Activated CD4-positive, CD25-positive, alpha-beta regulatory T cell treated with anti-CD3 and anti-CD28 coated beads, Interleukin-2, amount 50 U/mL, for 24 hours (primary cell): ENCODE measurements around the gene EDN1.

Experiments used
- ATAC-seq, 2 donors: fragments of 150-1000 bp; cut with Tn5 transposase; one replicate each; pipeline ENCODE4 v1.10.0; 2021; ENCODE audit warnings: mild to moderate bottlenecking in 1 of 2, moderate library complexity in 1 of 2

Gene EDN1

DNA sequence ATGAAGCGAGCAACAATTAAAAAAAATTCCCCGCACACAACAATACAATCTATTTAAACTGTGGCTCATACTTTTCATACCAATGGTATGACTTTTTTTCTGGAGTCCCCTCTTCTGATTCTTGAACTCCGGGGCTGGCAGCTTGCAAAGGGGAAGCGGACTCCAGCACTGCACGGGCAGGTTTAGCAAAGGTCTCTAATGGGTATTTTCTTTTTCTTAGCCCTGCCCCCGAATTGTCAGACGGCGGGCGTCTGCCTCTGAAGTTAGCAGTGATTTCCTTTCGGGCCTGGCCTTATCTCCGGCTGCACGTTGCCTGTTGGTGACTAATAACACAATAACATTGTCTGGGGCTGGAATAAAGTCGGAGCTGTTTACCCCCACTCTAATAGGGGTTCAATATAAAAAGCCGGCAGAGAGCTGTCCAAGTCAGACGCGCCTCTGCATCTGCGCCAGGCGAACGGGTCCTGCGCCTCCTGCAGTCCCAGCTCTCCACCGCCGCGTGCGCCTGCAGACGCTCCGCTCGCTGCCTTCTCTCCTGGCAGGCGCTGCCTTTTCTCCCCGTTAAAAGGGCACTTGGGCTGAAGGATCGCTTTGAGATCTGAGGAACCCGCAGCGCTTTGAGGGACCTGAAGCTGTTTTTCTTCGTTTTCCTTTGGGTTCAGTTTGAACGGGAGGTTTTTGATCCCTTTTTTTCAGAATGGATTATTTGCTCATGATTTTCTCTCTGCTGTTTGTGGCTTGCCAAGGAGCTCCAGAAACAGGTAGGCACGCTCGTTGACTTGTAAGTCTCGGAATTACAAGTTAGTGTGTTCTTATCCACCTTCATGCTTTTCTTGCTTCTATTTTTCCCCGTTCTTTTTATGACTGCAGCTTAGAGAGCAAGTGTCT lies at the start of gene EDN1:
EDN1 (plus strand) TSS at position 429 of the 888 bp plus-strand sequence; CDS start at position 698, 269 bp downstream.
- ATAC-seq, result peak; percentile 82 to 87

DNA sequence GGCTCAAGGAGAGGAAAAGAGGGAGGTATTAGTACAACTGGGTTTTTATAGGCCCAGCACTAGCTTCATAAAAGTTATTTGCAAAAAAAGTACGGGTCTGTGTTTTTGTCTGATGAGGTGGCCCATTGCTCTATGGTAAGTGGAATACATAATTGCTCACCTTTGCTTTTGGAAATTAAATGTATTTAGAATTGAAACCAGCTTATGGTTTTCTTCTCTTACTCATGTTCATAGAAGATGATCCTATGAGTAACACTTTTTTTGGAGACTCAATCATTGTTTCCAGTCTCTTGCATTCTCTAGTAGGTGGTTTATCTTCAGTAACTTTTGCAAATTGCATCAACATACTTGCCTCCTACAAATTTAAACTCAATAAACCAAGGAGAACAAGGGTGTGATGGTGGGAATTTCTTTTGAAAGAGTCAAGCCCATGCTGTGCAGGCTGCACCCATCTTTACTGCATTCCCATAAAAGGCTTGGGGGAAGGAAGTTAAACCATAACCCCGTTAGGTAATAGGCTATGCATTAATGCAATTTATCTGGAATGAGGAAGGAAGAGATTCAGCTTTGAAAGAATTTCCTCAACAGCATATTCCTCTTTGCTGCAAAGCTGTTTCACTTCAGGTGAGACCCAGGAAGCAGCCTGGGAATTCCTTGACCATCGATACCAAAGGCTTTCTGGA lies 48.5 kb upstream of the EDN1 start:
- ATAC-seq, result peak; percentile 83

DNA sequence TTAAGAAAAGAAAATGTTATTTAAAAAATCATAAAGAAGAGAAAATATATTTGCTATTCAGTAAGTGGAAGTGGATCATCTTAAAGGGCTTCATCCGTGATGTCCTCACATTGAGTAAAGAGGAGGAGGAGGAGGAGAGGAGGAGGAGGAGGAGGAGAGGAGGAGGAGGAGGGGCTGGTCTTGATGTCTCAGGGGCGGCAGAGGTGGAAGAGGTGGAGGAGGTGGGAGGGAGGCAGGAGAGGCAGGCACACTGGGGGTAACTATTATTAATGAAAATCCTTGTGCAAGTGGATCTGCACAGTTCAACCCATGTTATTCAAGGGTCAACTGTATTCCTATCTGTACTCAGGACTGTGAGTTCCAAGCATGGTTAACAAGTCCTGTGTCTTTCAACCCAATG lies 47.0 kb upstream of the EDN1 start:
- no peak for ATAC-seq

DNA sequence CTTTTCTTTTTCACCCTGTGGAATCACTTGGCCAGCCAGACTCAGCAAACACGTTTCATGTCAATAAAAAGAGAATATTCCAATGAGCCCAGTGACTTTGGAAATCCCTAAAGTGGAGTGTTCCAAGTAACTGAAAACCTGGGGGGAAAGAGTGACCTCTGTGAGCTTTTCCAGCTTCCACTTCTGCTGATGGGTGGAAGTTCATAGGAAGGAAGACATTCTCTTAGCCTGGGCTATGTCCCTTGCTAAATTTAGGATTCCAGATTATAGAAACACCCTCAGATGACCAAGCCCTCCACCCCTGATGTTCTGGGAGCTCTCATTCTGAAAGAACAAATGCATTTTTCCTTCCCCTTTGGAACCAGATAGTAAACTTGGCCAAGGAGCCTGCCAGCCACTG lies 44.8 kb upstream of the EDN1 start:
- ATAC-seq, result no peak

DNA sequence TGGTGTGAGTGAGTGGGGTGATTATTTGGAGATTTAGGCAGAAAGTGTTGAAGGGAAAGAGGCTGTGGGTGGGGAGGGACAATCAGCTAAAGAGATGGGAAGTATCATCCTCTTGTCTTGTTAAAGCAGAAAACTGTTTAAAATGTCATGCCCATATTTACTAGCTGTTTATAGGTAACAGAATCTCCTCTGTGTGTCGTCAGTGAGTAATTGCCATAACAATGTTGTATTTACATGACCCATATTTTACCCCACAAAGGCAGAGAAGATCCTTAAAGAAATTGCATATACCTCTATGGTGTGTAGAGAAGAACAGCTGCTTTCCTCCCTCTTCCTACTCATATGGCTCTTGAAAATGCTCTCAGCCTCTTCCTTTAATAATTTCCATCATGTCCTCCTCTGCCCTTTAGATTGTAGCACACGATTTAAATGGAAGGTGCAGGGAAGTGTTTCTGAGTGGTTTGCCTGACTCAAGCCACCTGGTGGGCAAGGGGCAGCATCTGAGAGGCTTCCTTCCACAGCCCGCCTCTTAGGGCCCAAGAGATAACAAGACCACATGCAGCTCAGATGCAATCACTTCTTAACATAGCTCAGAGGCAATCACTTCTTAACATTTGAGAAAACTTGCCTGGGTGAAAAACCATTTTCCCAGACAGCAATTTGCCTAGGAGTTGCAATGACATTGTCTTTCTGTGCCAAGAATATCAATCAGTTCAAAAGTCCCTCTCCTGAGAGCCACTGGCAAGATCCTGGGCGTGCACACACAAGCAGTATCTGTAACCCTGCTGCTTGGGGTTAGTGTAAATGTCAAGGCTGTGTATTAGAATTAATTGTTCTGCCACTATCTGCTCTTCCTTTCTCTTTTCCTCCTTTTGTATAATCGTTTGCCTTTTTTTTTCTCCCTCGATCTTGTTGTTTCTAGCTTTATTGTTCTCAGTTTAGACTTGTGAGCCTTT lies 44.1 kb upstream of the EDN1 start:
- no peak for ATAC-seq

GRCh38 chr6:12246900-12247299 lies 43.3 kb upstream of the EDN1 start:
- ATAC-seq, result no peak

- no peak for ATAC-seq
These were observed 40.4 kb upstream of the EDN1 start for GRCh38 chr6:12249541-12250382.

DNA sequence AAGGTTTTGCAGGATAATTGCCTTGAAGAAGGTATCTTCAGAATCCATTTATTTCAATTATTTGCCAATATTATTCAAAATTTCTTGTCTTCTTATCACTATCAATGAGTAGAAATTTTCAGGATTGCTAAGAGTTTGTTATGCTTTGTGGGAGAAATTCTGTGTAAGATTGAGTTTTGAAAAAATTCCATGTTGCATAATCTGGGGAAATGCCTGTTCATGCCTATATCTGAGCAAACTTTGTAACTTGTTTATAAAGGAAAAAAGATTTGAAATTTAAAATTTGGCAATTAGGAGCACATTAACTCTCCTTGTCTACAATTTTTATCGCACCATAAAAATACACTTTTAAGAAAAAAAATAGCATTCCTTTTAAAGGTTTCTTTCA lies 39.8 kb upstream of the EDN1 start:
- no peak for ATAC-seq

DNA sequence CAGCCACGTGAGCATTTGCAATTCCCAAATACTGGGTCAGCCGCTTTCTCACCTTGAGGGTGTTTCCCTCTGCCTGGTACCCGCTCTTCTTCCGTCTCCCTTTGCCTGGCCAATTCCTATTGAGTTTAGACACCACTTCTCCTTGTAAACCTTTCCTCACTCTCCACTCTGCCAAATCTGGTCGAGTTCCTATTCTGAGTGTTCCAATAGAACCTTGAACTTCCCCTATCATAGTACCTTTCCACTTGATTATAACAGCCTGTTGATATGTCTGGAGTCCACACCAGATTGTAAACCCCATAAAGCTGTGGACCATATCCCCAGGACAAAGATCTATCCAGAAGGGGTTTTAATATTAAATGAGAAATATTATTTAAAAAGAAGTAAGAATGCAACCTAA lies 36.0 kb upstream of the EDN1 start:
- no peak for ATAC-seq

GRCh38 chr6:12258191-12258590 lies 32.0 kb upstream of the EDN1 start:
- no peak for ATAC-seq

DNA sequence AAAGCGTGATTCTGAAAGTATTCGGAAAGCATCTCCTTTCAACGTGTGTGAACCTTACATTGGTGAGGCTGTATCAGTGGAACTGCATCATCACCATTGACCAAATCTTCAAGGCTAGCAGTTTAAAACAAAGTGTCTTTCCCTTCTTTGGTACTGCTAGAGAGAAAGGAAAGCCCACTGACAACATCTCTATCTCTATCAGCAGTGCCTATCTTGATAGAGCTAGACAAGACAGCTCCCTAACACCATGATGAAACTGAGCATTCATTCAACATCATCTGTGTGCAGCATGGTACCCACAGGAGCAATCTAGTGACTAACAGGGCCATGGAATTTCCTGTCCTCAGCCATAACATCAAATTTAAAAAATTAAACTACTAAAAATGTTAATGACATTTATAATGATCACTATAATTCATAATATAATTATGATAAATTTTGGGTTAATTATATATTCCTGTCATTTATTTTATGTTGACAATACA lies 31.5 kb upstream of the EDN1 start:
- ATAC-seq, result no peak

DNA sequence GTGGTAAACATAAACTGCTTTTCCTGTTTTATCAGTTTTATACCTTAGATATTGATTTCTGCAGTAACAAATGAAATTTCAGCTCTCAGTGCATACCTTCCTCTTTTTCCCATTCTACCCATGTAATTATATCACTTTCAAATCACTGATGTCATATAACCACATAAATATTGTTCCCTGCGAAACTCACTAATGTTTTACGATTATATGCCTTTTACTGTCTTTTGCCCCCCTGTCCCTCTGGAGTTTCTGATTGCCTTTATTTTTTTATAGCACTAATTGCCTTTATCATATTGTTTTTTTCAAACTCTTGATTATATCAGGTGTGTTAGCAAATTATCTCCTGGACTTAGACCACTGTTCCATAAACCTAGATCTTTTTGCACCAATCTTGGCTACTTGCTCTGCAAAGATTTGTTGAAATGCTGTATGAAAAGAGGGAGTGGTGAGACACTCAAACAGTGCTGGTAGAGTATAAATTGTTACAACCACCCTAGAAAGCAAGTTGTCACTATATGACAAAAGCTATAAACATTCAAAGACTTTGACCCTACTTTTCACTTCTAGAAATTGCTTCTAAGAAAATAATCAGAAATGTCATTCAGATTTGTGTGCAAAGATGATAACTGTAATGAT lies 29.6 kb upstream of the EDN1 start:
- ATAC-seq, result no peak

- no peak for ATAC-seq
These were observed 28.7 kb upstream of the EDN1 start for GRCh38 chr6:12261502-12261901.

GRCh38 chr6:12262236-12263061 lies 27.7 kb upstream of the EDN1 start:
- ATAC-seq, result no peak

- ATAC-seq, result no peak
These were observed 26.8 kb upstream of the EDN1 start for GRCh38 chr6:12263403-12263802.

GRCh38 chr6:12264671-12265070 lies 25.5 kb upstream of the EDN1 start:
- ATAC-seq, result no peak

GRCh38 chr6:12265296-12265695 lies 24.9 kb upstream of the EDN1 start:
- ATAC-seq, result no peak

GRCh38 chr6:12265791-12266190 lies 24.4 kb upstream of the EDN1 start:
- ATAC-seq, result no peak

- ATAC-seq, result no peak
These were observed 23.6 kb upstream of the EDN1 start for GRCh38 chr6:12266571-12266970.

DNA sequence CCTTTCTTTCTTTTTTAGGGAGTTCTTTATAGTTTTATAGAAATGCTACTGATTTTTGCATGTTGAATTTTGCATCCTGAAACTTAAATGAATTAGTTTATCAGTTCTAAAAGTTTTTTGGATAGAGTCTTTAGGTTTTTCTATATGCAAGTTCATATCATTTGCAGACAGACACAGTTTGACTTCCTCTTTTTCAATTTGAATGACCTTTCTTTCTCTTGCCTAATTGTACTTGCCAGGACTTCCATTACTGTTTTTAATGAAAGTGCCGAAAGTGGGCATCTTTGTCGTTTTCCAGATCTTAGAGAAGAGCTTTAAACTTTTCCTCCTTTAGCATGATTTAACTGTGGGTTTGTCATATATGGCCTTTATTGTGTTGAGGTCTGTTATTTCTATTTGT lies 21.1 kb upstream of the EDN1 start:
- no peak for ATAC-seq
